GF-D8 (cell line): Measurements from ENCODE around the gene OSBPL7.

ENCODE experiments used
- DNase-seq: peaks from one replicate; lab custom pipeline; 2025; lab: John Stamatoyannopoulos, UW

The OSBPL7 gene

DNA sequence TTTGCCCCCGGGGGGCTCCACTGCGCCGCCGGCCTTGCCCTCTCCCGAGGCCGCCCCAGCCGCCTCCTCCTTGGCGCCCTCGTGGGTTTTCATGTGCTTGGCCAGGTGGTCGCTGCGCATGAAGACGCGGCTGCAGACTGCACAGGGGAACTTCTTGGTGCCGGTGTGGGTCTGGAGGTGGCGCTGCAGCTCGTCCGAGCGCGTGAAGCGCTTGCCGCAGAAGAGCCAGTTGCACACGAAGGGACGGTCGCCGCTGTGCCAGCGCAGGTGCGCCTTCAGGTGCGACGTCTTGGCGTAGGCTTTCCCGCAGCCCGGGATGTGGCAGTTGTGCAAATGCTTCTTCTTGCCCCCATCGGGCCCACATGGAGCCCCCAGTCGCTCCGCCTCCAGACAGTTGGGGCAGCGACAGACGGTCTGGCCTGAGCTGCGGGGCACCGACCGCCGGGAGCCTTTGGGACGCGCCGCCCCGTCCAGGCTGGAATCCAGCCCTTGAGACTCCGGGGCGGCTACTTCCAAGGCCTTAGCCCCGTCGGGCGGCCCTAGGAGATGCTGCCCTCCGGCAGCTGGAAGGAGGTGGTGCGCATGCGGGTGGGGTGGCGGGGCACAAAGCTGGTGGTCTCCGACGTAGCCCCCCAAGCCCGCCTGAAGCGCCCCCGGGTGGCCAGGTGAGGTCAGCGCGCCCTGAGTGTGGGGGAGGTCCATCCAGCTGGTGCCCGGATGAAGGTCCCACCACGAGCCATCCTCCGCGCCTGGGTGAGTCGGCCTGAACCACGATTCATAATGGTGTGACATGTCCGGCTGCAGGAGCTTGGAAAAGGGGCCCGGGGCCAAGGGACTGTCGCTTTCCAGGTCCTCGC lies 26.0 kb upstream of the OSBPL7 start:
- DNase-seq = no peak

DNA sequence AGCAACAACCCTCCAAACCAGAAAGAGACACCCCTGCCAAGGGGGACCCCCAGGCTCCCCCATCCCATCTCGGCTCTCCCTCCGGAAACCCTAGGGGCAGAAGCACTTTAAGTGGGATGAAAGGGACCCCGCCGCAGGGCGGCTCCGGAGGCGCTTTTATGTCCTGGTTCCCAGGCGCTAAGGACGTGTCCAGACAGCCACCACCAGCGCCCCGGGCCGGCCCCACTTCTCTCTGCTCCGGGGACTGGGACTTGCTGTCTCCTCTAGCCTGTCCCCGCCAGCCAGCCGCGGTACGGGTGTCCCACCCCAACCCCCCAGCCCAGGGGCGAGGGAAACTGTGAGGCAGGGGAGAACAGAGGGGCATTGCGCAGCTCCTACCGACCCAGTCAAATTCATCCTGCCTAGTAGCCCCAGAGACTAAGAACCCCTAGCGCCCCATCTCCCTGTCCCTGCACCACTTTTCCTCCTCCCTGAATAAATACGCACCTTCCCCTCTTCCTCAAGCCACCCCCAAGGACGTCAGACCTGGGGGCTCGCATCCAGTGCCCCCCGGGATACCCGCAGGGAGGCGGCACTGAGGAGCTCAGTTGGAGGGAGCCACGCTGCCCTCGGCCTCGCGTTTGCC lies 25.2 kb upstream of the OSBPL7 start:
- DNase-seq = no peak

DNA sequence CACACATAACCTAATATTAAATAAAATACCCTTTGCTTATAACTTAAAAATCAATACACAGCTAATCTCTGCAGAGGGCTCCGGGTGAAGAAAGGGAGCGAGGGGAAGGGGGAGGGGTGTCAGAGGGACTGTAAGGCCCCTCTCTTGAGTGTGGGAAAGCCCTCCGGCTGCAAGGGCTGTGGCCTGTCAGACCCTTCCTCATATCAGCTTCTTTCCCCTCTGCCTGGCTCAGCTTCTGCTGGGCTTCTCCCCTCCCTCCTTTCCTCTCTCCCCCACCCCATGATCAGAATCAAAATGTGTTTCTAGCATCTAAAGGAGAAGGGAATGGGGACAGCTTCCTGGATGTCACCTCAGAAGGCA lies 24.1 kb upstream of the OSBPL7 start:
- DNase-seq = no peak

DNA sequence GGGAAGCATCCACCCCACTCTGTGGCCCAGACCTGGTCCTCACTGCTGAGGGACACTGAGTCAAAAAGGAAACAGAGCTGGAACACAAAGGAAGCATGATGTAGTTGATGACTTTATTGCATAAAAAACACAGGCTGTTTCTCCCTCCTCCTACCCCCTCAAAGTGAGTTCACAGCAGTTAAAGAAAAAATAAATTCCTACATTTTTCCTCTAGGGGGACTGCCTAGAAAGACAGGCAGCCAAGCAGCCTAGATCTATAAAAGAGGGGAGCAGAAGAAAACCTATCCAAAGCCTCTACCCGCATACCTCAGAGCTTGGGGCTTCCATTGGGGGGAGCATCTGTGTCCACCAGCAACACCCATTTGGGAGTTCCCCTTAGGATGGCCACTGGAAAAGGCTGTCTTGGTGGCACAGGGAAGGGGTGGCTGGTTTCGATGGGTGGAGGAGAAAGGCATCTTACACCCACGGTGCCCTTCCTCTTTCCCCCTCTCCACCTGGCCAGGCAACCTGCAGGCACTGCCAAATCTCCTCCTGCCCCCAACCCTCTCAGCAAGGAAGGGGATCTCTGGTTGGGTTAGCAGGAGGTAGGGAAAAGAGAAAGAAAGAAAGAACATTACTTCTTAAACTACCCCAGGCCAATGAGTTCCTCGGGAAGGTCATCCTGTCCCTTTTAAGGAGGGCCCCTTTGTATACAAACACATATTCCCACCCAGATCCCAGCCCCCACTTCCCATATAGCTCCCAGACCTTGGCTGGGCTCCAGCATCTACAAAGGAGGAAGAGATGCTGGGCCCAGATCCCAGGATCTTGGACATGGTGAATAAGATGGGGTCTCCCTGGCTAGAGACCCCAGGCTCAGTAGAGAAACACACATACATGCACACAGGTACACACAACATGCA lies 23.5 kb upstream of the OSBPL7 start:
- DNase-seq = no peak

DNA sequence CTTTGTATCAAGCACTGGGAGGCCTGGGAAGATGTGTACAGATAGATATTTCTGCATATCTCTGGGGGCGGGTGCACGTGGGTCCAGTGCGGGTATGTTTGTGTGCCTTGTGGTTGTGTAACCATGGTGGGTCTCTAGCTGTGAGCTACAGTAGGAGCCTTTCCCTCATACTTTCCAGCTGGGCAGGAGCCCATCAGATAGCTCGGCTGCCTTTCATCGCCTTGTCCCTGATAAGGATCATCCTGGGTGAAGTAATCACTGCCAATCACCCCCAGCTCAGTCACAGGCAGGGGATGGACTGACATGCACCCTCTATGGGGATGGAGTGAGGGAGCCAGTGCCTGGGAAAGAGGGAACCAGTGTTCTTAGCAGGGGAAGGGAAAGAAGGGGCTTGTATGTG lies 22.6 kb upstream of the OSBPL7 start:
- DNase-seq = no peak

DNA sequence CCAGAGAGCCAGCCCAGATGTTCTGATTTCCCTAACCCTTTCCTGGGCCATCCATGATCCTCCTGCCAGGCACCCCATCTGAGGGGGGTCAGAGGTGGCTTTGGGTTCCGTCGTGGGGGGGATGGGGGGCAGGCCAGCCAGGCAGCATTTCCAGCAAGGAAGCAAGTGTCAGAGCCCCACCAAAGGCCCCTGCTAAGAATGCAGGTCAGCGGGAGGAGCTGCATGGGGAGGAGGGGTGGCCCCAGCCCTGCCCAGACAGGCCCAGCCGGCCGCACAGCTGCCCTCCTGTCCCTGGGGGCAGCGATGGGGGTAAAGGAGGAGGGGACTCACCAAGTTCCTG lies 21.8 kb upstream of the OSBPL7 start:
- no peak for DNase-seq

DNA sequence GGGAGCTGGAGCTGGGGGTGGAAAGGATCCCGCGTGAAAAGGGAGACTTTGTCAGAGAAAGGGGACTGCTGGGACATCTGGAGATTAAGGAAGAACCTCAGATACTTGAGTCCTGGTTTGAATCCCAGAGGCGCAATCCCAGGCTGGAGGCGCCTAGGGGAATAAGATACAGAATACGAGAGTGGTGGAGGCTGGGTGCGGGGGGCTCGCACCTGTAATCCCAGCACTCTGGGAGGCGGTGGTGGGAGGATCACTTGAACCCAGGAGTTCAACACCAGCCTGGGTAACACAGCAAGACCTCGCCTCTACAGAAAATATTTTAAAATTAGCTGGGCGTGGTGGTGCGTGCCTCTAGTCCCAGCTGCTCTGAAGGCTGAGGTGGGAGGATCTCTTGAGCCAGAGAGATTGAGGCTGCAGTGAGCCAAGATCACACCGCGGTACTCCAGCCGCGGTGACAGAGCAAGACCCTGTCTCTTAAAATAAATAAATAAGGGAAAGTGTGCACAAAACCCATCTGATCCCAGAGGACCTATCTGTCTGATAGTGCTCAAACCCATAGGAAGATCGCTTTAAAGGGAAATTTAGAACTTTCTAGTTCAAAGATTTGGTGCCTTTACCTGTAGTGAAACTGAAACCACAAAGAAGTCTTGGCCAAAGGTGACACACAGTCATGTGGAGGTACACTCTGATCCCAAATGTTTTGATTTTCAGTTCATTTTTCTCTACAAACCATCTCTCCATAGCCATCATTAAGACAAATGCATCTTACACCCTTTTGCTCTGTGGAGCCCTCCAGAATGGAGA lies 20.1 kb upstream of the OSBPL7 start:
- no peak for DNase-seq

DNA sequence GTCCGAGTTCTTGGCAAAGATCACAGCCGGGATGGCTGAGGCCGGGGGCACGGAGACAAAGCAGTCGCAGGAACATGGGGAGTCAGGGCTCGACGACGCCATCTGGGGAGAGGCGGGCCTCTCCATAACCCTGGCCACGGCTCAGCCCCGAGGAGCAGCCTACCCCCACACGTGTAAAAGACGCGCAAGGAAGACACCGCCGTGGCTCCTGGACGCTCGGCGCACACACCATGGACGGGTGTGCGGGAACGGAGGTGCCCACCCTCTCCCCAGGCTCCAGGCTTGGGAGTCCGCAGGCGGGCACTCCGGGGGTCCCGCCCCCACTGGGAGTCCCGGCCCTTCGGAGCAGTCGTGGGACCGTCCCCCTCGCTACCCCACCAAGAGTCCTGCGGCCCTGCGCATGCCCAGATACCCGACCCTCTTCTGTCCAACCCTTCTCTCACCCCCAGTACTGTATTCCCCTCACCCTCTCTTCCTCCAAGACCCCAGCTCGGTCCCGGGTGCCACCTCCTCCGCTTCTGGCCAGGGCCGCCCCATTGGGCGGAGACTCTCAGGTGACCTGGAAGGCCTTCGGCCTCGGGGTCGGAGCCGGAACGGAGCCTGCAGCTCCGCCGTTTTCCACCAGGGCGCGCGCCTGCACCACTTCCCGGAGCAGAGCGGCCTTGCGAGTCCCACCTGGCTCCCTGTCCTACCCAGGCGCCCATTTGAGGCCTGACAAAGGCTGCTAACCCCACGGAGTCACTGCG lies 19.3 kb upstream of the OSBPL7 start, which contains the start of gene SCRN2:
Gene SCRN2, minus strand, starts transcription at position 532 of the 746 bp plus-strand sequence. Its CDS starts 430 bp downstream, at position 102.
- DNase-seq = peak; percentile 57

DNA sequence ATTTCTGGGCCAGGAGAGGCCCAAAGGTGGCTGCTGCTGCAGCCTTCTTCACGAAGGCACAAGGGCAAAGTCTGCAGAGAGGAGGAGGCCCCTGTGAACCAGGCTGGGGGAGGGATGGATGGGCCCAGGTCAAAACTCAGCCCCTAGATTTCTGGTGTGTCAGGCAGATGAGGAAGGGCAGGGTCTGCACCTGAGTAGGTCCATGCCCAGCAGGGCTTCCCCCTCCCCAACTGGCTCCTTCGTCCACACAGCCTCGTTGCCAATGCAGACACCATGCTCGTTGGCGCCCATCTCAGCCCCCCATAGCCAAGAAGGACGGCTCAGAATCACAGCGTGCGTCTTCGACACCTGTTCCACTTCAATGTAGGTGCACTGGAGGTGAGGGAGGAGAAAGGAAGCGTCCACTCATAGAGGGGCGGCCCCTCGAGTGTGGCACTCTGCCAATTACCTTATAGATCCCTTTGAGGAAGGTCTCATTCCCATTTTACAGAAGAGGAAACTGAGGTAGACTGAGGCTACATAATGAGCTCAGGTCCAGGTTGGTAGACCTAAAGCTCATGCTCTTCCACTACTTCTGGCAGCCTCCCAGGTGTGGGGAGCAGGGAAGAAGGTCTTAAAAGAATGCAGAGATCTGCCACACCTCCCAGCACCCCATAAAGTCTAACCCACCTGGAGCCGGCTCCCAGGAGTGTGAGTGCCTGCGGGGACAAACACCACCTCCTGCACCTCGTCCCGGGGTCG lies 18.6 kb upstream of the OSBPL7 start:
- no peak for DNase-seq

DNA sequence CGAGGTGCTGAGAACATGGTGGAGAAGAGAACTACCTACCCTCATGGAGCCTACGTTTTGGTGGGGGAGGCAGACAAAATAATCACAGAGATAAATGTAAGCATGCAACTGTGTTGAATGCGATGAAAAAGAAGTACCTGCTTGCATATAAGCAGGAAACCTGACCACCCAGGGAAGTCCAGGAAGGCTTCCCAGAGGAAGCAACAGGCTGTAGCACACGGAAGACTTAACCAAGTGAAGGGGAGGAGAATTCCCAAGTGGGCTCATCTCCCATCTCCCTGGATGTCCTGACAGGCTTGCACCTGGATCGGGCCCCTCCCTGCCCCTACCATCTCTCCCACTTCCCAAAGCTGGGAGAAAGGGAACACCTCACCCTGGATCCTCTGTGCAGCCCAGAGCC lies 17.5 kb upstream of the OSBPL7 start:
- DNase-seq = no peak

DNA sequence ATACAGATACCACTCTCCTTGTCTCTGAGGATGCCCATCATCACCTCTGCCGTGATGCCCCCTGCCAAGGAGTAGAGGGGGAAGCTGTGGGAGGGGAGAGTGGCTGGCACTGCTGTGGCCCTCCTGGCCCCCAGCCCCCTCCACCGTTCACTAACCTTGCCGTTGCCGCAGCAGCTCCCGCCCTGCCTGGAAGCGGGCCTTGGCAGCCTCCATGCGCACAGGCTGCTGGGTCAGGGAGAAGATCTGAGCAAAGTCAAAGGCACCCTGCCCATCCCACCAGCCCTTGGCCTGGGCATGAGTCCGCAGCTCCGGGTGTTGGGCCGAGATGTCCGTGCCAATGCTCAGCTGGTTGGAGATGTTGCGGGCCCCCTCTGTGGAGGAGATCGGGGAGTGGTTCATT lies 17.0 kb upstream of the OSBPL7 start:
- DNase-seq = no peak

DNA sequence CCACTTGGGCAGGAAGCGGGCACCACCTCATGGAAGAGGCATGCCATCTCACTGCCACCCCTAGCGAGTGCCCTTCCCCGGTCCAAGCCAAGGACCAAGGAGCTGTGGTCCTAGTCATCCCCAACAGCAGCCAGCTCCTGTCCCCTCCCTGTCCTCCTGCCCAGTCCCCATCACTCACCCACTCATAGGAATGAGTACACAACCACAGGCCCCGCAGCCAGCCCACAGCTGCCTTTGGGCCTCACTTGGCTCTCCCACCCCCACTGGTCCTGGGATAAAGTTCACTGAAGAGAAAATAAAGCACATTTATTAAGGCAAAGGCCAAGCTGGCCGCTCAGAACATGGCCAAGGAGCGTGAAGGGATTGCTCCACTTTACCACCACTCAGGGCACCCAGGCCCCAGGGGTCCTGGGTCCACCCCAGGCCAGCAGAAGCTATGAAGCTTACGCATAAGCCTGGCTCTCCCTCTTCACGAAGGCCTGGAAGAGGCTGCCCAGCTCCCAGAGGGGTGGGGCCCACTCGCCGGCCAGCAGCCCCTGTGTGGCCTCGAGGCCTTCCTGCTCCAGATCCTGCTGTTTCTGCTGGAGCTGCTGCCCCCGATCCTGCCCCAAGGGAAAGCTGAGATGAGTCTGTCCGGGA lies 15.9 kb upstream of the OSBPL7 start:
- DNase-seq = no peak

DNA sequence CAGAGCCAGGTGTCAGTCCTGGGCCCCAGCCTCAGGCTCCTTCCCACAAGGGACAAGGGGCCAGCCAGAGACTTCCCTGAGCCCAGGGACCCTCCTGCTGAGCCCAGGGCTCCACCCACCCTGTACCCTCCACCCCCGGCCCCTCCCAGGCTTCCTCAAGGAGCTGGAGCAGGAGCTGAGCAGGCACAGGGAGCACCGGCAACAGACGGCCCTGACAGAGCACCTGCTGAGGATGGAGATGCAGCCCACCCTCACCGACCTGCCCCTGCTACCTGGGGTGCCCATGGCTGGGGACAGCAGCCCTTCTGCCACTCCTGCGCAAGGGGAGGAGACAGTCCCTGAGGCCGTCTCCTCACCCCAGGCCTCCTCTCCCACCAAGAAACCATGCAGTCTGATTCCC lies 15.0 kb upstream of the OSBPL7 start:
- no peak for DNase-seq

DNA sequence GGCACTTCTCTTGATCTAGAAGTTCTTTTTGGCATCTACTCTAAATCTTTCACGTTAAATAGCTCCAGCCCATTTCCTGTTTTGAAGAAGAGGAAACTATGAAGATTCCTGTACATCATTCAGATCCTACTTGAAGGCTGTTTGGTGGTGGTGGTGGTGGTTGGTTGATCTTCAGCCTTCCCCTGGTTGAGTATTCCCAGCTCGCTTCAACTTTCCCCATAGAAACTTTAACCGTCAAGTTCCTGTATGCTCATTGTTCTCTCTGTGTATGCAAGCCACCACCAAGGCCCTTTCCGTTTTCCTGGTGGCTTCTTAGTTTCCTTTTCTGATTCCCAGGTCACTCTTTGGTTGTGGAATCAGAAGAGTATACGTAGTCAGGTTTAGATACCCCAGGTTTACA lies 13.2 kb upstream of the OSBPL7 start:
- no peak for DNase-seq

DNA sequence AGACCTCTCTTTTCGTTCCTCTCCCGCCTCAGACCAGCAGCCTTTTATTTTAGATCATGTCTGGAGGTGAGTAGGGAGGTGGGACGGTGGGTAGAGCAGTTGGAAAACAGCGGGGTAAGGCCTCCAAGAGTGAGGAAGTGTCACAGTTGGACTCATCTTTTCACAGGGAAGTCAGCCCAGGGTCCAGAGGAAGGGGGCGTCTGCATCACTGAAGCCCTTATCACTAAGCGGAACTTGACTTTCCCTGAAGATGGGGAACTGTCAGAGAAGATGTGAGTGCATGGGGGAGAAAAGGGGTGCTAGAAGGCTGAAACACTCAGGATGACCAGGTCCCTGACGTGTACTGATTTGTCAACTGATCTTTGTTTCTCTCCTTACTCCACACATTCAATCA lies 10.3 kb upstream of the OSBPL7 start:
- DNase-seq = no peak

DNA sequence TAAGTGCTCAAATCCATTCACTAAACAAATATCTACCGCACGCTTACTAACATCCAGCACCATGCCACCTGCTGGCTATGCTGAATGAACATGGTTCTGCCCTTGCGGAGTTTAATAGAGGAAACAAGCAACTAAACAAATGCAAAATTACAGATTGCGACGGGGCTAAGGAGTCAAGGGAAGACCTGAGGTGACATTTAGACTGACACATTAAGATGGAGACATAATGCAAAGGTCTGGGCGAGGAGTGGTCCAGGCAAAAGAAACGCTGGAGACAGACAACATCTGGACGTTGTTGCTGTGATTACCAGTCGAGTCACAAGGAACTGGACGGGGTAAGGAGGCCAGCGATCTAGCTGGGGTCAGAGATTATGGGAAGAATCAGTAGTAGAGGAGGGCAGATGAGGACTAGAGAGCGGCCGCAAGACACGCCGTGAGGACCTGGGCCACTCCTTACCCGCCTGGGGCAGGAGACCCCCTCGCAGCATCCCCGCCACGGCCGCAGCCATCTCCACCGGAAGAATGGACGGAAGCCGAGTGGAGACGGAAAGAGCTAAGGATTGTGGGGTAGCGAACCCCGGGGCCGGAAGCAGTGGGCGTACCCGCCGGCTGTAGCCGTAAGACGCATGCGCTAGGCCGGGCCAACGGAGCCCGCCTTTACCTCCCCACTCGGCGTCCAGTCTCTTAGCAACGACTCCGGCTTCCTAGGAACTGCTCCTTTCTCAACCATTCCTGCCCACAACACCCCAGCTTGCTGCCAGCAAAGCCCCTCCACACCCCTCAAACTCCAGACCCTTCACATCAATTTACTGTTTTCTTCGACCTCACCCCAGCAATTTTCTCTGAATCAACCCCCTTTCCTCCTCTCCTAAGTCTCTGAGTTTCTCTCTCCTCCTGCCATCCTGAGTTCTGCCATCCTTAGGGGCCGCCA lies 9.7 kb upstream of the OSBPL7 start, which contains the start of the genes LRRC46 and MRPL10:
Gene LRRC46, plus strand, starts transcription at position 668 of the 931 bp plus-strand sequence. CDS start 320 bp downstream, outside the sequence.
Gene MRPL10, minus strand, starts transcription at position 539 of the 931 bp plus-strand sequence. Its CDS starts 30 bp downstream, at position 509.
- peak; percentile 78 for DNase-seq

DNA sequence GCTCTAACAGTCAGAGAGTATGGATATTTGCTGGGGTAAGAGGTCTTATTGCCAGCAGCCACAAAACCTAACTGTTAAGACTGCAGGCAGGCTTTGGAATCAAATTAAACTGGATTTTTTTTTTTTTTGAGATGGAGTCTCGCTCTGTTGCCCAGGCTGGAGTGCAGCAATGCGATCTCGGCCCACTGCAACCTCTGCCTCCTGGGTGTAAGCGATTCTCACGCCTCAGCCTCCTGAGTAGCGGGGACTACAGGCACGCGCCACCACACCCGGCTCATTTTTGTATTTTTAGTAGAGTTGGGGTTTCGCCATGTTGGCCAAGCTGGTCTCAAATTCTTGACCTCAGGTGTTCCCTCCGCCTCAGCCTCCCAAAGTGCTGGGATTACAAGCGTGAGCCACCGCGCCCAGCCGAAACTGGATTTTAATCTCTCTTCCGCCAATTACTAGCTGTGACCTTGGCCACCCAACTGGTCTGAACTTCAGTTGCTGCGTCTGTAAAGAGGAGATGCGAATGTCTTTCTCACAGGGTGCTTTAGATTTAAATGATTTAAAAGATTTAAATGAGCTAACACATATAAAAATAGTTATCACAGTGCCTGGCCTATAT lies 8.9 kb upstream of the OSBPL7 start:
- DNase-seq = no peak

DNA sequence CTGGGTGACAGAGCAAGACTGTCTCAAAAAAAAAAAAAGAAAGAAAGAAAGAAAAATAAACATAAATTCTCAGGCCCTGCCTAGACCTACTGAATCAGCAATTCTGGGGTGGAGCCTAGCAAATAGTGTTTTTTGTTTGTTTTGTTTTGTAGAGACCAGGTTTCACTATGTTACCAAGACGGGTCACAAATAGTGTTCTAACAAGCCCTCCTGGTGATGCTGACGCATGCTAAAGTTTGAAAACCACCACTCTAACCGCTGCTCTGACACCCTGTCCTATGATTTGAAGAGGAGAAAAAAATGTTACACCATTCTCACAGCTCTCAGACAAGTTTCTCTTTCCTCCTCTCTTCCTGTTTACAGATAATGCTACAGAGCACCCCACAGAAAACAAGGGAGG lies 8.3 kb upstream of the OSBPL7 start:
- no peak for DNase-seq
